Measurements from ENCODE around the gene PITPNM2. TPM values are rescaled to one million over a fixed set of nuclear protein-coding genes. Genes with fewer than 3 reads are reported as not detected.

The PITPNM2 gene
- total RNA-seq, 2 experiments from 2014 or later: 8.6 to 11.6 TPM

DNA sequence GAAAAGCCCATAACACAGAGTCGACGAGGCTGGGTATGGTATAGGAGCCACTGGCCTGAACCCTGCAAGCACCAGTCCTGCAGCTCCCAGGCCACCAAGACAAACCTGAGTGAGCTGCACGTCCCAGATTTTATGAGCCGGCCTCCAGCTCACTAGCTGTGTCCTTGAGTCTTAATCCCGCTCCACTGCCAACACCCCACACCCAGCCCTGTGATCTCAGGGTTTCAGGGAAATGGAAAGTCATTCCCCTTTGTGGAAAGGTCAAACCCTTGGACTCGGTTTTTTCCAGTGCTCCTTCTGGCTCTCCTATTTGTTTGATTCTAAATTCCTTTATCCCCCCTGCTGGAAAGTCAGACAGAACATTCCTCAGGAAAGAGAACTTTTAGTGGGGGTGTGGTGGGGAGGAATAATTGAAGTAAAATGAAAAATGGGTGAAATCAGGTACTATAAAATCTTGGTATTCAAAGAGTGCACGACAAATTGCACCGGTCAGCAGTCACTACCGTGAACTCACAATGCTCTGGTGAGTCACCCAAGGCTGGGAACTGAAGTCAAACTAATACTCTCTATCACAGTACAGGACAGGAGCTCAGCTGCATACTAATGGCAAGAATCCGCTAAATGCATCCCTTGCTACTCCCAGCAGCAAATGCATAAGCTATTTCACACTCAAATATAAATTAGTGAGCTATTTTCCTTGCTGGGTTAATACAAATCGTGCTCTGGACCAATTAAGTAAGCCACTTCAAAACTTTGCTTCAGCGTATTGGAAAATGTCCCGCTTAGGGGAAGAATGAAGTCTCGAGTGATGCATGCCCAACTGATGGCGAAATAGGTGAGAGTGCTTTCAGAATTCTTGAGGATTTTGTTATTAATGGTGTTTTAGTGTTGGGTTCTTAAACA lies 9.0 kb downstream of the PITPNM2 start:
- no peak overlapping the region for H3K4me3 Mint-ChIP-seq
- ATAC-seq: no peak
- CTCF ChIA-PET: interaction anchor here (1.2 kb wide), 1 partner anchor 66 kb away, joined by 3 read pairs; no protein-coding TSS in a partner anchor

GRCh38 chr12:123140676-123141614 lies 9.9 kb downstream of the PITPNM2 start:
- CTCF ChIA-PET: interaction anchor here (1.2 kb wide), 1 partner anchor 65 kb away, joined by 3 read pairs; no protein-coding TSS in a partner anchor
- Mint-ChIP-seq H3K27ac (no peak overlapping the region), H3K4me3 (no peak overlapping the region), H3K4me1 (peaks cover 3% of the 10 kb centered on the region), H3K36me3 (no peaks in the 10 kb centered on the region), H3K27me3 (no peaks in the 10 kb centered on the region), H3K9me3 (ENCODE audit: low read depth) (no peaks in the 10 kb centered on the region)
- ATAC-seq: no peak
- no peak for DNase-seq

More for the DNA sequence above, 9.0 kb downstream of the PITPNM2 start:
- no peak for DNase-seq
- Mint-ChIP-seq H3K4me1 (peaks cover 3% of the 10 kb centered on the region), H3K36me3 (no peaks in the 10 kb centered on the region), H3K27ac (no peak overlapping the region), H3K9me3 (ENCODE audit: low read depth) (no peaks in the 10 kb centered on the region), H3K27me3 (no peaks in the 10 kb centered on the region)

GRCh38 chr12:123139926-123140675 lies 10.8 kb downstream of the PITPNM2 start:
- ATAC-seq: no peak
- CTCF ChIA-PET: interaction anchor here (1.1 to 1.2 kb wide), 2 partner anchors 21 to 65 kb away, joined by 3 read pairs; no protein-coding TSS in a partner anchor
- no peak overlapping the region for H3K27ac Mint-ChIP-seq

DNA sequence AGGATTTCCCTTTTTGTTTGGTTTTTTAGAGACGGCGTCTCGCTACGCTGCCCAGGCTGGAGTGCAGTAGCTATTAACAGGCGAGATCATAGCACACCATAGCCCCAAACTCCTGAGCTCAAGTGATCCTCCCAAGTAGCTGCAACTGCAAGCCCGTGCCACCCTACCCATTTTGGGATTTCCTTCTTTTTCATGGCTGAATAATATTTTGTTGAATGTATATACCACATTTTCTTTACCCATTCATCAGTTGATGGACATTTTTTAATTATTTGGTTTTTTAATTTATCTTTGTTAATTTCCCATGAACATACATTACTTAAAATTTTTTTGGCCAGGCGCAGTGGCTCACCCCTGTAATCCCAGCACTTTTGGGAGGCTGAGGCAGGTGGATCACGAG lies 15.2 kb downstream of the PITPNM2 start:
- Mint-ChIP-seq H3K4me1 (peaks cover 22% of the 10 kb centered on the region), H3K9me3 (ENCODE audit: low read depth) (no peaks in the 10 kb centered on the region), H3K27ac (no peak overlapping the region), H3K4me3 (no peak overlapping the region), H3K36me3 (no peaks in the 10 kb centered on the region), H3K27me3 (no peaks in the 10 kb centered on the region)
- ATAC-seq (no peak), DNase-seq (no peak)
- CTCF ChIA-PET: interaction anchor here (1.2 kb wide), 2 partner anchors 13 to 15 kb away, joined by 3 to 5 read pairs; no protein-coding TSS in a partner anchor

More at GRCh38 chr12:123139926-123140675, 10.8 kb downstream of the PITPNM2 start:
- Mint-ChIP-seq H3K9me3 (ENCODE audit: low read depth) (no peaks in the 10 kb centered on the region), H3K27me3 (no peaks in the 10 kb centered on the region), H3K36me3 (no peaks in the 10 kb centered on the region), H3K4me3 (no peak overlapping the region), H3K4me1 (peaks cover 5% of the 10 kb centered on the region)
- no peak for DNase-seq

DNA sequence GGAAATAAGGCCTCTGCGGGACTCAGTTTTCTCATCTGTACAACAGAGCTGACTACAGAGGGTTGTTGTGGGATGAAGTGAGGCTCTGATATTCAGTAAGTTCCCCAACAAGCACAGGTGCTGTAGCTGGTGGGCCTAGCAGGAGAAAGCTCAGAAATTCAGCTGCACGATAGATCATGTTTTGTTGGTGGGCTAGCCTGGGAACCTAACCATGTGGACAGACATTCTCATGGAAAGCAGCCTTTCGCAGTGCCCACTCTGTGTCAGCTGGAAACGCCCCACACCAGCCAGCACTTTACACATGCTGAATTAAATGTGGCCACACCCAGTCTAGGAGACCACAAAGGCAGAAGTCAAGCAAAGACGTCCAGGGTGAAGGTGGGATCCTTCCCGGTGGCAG lies 16.1 kb downstream of the PITPNM2 start:
- Mint-ChIP-seq H3K27me3 (no peaks in the 10 kb centered on the region), H3K9me3 (ENCODE audit: low read depth) (no peaks in the 10 kb centered on the region), H3K27ac (no peak overlapping the region), H3K36me3 (no peaks in the 10 kb centered on the region), H3K4me3 (no peak overlapping the region), H3K4me1 (peaks cover 19% of the 10 kb centered on the region)
- ATAC-seq (no peak), DNase-seq (no peak)
- CTCF ChIA-PET: interaction anchor here (1.2 to 1.3 kb wide), 2 partner anchors 14 to 18 kb away, joined by 3 to 5 read pairs; no protein-coding TSS in a partner anchor

- ATAC-seq: no peak
- Mint-ChIP-seq H3K27ac (no peak overlapping the region), H3K9me3 (ENCODE audit: low read depth) (no peaks in the 10 kb centered on the region), H3K4me1 (peaks cover 20% of the 10 kb centered on the region), H3K27me3 (no peaks in the 10 kb centered on the region), H3K4me3 (no peak overlapping the region), H3K36me3 (no peaks in the 10 kb centered on the region)
- DNase-seq: no peak
- CTCF ChIA-PET: interaction anchor here (1.2 to 1.3 kb wide), 2 partner anchors 13 to 18 kb away, joined by 3 to 5 read pairs; no protein-coding TSS in a partner anchor
Measured at GRCh38 chr12:123134271-123134671, 16.6 kb downstream of the PITPNM2 start.

DNA sequence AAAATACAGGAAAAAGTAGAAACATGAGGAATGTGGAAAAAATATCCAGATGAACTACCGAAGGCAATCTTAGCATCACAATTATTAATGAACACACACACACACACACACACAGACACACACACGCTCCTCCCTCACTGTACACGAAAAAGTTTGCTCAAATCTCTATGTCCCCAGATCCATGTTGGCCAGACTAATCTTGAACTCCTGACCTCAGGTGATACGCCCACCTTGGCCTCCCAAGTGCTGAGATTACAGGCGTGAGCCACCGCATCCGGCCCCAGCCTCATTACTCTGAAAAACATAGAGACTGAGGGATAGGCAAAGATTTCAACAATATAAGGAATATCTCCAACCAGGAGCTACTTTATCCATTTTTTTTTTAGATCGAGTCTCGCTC lies 17.2 kb downstream of the PITPNM2 start:
- no peaks in the 10 kb centered on the region for H3K27me3 Mint-ChIP-seq
- CTCF ChIA-PET: interaction anchor here (1.3 kb wide), 1 partner anchor 19 kb away, joined by 3 read pairs; no protein-coding TSS in a partner anchor
- ATAC-seq (no peak), DNase-seq (no peak)
- no peak overlapping the region for H3K27ac Mint-ChIP-seq
- no peaks in the 10 kb centered on the region for H3K36me3 Mint-ChIP-seq
- no peaks in the 10 kb centered on the region for H3K9me3 Mint-ChIP-seq (ENCODE audit: low read depth)
- no peak overlapping the region for H3K4me3 Mint-ChIP-seq
- H3K4me1 Mint-ChIP-seq: peaks cover 20% of the 10 kb centered on the region

GRCh38 chr12:123132951-123133619 lies 17.8 kb downstream of the PITPNM2 start:
- Mint-ChIP-seq H3K36me3 (no peaks in the 10 kb centered on the region), H3K4me1 (peaks cover 20% of the 10 kb centered on the region), H3K4me3 (no peak overlapping the region), H3K27me3 (no peaks in the 10 kb centered on the region), H3K9me3 (ENCODE audit: low read depth) (no peaks in the 10 kb centered on the region), H3K27ac (no peak overlapping the region)
- DNase-seq (no peak), ATAC-seq (no peak)
- CTCF ChIA-PET: interaction anchor here (0.9 to 1.3 kb wide), 3 partner anchors 10 to 20 kb away, joined by 3 read pairs; no protein-coding TSS in a partner anchor

- H3K27me3 Mint-ChIP-seq: no peaks in the 10 kb centered on the region
- no peaks in the 10 kb centered on the region for H3K9me3 Mint-ChIP-seq (ENCODE audit: low read depth)
- H3K27ac Mint-ChIP-seq: peak overlapping the region; percentile 42
- no peaks in the 10 kb centered on the region for H3K36me3 Mint-ChIP-seq
- no peak overlapping the region for H3K4me3 Mint-ChIP-seq
- ATAC-seq (peak; percentile 57), DNase-seq (no peak)
- CTCF ChIA-PET: interaction anchor here (1.3 to 1.6 kb wide), 2 partner anchors 13 to 27 kb away, joined by 3 read pairs; no protein-coding TSS in a partner anchor
- H3K4me1 Mint-ChIP-seq: peaks cover 20% of the 10 kb centered on the region
Measured at GRCh38 chr12:123131879-123132402, 18.9 kb downstream of the PITPNM2 start.

- H3K36me3 Mint-ChIP-seq: no peaks in the 10 kb centered on the region
- no peaks in the 10 kb centered on the region for H3K27me3 Mint-ChIP-seq
- H3K4me1 Mint-ChIP-seq: peaks cover 20% of the 10 kb centered on the region
- H3K27ac Mint-ChIP-seq: peak overlapping the region; percentile 42
- H3K9me3 Mint-ChIP-seq (ENCODE audit: low read depth): no peaks in the 10 kb centered on the region
- H3K4me3 Mint-ChIP-seq: no peak overlapping the region
- ATAC-seq: peak; percentile 20
- CTCF ChIA-PET: interaction anchor here (1.2 to 1.6 kb wide), 2 partner anchors 10 to 27 kb away, joined by 3 read pairs; no protein-coding TSS in a partner anchor
- DNase-seq: no peak
Measured at GRCh38 chr12:123131291-123131832, 19.5 kb downstream of the PITPNM2 start.

DNA sequence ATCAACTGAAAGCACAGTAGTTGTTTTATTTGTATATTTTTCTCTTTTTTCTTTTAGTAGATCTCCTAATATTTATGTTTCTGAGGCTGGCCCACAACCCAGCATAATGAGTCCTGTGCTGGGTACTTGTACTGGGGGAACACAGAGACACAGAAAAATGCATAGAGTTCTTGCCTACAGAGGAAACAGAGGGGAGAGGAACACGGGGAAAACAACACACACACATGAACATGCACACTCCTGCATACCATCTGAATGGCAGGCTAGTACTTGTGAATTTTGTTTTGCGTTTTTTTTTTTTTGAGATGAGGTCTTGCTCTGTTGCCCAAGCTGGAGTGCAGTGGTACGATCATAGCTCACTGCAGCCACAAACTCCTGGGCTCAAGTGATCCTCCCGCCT lies 21.3 kb downstream of the PITPNM2 start:
- H3K4me1 Mint-ChIP-seq: peaks cover 18% of the 10 kb centered on the region
- CTCF ChIA-PET: no interaction called here
- no peaks in the 10 kb centered on the region for H3K36me3 Mint-ChIP-seq
- no peak overlapping the region for H3K27ac Mint-ChIP-seq
- ATAC-seq (no peak), DNase-seq (no peak)
- no peak overlapping the region for H3K4me3 Mint-ChIP-seq
- H3K27me3 Mint-ChIP-seq: no peaks in the 10 kb centered on the region
- no peaks in the 10 kb centered on the region for H3K9me3 Mint-ChIP-seq (ENCODE audit: low read depth)

- H3K27me3 Mint-ChIP-seq: no peaks in the 10 kb centered on the region
- no peak for ATAC-seq
- CTCF ChIA-PET: interaction anchor here (1.7 kb wide), 1 partner anchor 25 kb away, joined by 3 read pairs; no protein-coding TSS in a partner anchor
- H3K4me1 Mint-ChIP-seq: peaks cover 19% of the 10 kb centered on the region
- no peak for DNase-seq
- no peak overlapping the region for H3K27ac Mint-ChIP-seq
- H3K9me3 Mint-ChIP-seq (ENCODE audit: low read depth): no peaks in the 10 kb centered on the region
- no peak overlapping the region for H3K4me3 Mint-ChIP-seq
- H3K36me3 Mint-ChIP-seq: no peaks in the 10 kb centered on the region
Measured at GRCh38 chr12:123127182-123127495, 23.8 kb downstream of the PITPNM2 start.

Measured in activated CD8-positive, alpha-beta memory T cell treated with anti-CD3 and anti-CD28 coated beads, Interleukin-2, amount 10 ng/mL, durations not matched to agents 7 days and 5 days (primary cell).